ENCODE data around the gene RHOBTB3. TPM values are rescaled to one million over a fixed set of nuclear protein-coding genes. Genes with fewer than 3 reads are reported as not detected.
A peak's percentile ranks its signal among the peaks of the same experiment; 100 is the strongest.

Gene RHOBTB3
- total RNA-seq, 6 donors from 2014 or later = 42.4 to 104 (median 60.9) TPM

DNA sequence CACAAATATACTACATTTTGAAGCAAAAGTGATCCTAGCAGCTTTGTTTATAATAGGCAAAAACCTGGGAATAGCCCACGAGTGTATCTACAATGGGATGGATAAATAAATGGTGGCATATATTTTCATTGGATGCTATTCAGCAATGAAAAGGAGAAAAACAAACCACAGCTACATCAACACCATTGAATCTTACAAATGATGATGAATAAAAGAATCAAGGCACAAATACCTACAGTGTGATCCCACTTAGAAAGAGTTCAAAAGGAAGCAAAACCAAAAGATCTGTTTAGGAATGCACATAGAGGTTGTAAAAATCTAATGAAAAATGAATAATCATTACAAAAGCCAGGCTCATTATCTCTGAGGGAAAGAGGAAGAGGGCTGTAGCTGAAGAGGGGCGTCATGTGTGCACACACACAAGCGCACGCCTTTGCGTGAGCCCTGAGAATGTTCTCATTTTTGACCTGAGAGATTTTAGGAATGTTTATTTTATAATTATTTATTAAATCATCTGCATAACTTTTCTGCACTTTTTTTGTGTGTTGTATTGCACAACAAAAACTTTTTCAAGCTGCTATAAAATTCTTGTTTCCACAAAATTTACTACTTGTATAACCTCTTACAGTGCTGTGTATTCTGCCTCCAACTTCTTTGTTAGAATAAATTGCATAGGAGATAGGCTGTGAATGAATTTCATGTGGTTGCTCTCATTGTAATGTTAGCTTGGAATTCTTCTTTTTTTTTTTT is 5.9 kb upstream of the RHOBTB3 start:
- ATAC-seq (ENCODE audit: low FRiP score in 2 of 2) (no peak), DNase-seq (no peak)
- Histone ChIP-seq H3K4me3 (no peak overlapping the region), H3K27me3 (no peaks in the 10 kb centered on the region), H3K27ac (no peak overlapping the region), H3K9me3 (no peaks in the 10 kb centered on the region), H3K36me3 (no peaks in the 10 kb centered on the region), H3K4me1 (peaks cover 2 to 14% (median 9%) of the 10 kb centered on the region in 4 donors)
- TF ChIP-seq, protein P1, sequence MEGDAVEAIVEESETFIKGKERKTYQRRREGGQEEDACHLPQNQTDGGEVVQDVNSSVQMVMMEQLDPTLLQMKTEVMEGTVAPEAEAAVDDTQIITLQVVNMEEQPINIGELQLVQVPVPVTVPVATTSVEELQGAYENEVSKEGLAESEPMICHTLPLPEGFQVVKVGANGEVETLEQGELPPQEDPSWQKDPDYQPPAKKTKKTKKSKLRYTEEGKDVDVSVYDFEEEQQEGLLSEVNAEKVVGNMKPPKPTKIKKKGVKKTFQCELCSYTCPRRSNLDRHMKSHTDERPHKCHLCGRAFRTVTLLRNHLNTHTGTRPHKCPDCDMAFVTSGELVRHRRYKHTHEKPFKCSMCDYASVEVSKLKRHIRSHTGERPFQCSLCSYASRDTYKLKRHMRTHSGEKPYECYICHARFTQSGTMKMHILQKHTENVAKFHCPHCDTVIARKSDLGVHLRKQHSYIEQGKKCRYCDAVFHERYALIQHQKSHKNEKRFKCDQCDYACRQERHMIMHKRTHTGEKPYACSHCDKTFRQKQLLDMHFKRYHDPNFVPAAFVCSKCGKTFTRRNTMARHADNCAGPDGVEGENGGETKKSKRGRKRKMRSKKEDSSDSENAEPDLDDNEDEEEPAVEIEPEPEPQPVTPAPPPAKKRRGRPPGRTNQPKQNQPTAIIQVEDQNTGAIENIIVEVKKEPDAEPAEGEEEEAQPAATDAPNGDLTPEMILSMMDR (IDR thresholded peaks at IDR 0.05) = no peak
- no peak for TF ChIP-seq POLR2AphosphoS5 (IDR thresholded peaks at IDR 0.05)
- no peak for TF ChIP-seq EP300 (IDR thresholded peaks at IDR 0.05)
- no peak for TF ChIP-seq POLR2A (IDR thresholded peaks at IDR 0.05)
- WGBS, 2 donors = 55 to 59% methylated on average over 5 of the region's 5 CpGs

DNA sequence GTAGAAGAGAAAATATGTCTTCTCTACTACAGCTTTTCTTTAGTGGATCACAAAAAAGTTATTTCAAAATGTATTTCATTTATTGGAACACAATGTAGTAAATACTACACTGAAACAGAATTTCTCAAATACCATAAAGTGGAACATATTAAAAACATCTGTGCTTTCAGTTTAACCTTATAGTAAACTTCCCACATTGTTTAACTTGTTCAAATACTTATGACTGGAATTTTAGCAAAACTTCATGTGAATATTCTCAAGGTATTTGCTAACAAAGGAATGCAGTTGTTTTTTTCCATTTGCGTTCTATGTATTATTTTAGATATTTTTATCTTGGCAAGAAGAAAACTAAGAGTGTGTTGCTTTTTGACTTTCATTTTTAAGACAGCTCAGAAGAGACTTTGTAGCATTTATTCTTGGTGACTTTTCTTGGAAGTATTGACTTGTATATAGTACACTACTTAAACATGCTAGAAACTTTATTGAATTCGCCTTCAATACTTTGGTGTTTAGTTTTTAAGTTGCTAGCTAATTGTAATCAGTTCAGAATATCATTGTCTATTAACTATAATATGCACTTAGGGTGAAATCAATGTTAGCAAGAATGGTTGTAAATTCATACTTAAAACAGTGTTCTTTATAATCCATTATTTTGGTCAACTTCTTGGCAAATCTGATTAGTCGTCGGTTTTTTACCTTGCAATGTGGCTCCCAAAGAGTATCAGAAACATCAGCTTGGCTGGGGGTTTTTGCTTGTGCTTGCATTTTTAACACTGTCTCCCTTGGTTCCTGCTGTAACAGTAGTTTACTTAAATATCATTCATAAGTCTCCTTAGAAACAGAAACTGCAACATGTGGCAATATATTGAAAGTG is 5.0 kb upstream of the RHOBTB3 start:
- TF ChIP-seq, protein P1 (IDR thresholded peaks at IDR 0.05) = no peak
- TF ChIP-seq POLR2A (IDR thresholded peaks at IDR 0.05) = no peak
- TF ChIP-seq EP300 (IDR thresholded peaks at IDR 0.05) = no peak
- TF ChIP-seq POLR2AphosphoS5 (IDR thresholded peaks at IDR 0.05) = no peak
- Histone ChIP-seq H3K36me3 (no peaks in the 10 kb centered on the region), H3K27ac (peak overlapping the region in 1 of 4 donors; percentile 30), H3K4me1 (peaks cover 4 to 16% (median 14%) of the 10 kb centered on the region in 4 donors), H3K27me3 (no peaks in the 10 kb centered on the region), H3K4me3 (no peak overlapping the region), H3K9me3 (no peaks in the 10 kb centered on the region)
- ATAC-seq (ENCODE audit: low FRiP score in 2 of 2) = no peak
- no peak for DNase-seq
- 65 to 73% methylated on average over 4 of the region's 4 CpGs for WGBS, 2 donors

DNA sequence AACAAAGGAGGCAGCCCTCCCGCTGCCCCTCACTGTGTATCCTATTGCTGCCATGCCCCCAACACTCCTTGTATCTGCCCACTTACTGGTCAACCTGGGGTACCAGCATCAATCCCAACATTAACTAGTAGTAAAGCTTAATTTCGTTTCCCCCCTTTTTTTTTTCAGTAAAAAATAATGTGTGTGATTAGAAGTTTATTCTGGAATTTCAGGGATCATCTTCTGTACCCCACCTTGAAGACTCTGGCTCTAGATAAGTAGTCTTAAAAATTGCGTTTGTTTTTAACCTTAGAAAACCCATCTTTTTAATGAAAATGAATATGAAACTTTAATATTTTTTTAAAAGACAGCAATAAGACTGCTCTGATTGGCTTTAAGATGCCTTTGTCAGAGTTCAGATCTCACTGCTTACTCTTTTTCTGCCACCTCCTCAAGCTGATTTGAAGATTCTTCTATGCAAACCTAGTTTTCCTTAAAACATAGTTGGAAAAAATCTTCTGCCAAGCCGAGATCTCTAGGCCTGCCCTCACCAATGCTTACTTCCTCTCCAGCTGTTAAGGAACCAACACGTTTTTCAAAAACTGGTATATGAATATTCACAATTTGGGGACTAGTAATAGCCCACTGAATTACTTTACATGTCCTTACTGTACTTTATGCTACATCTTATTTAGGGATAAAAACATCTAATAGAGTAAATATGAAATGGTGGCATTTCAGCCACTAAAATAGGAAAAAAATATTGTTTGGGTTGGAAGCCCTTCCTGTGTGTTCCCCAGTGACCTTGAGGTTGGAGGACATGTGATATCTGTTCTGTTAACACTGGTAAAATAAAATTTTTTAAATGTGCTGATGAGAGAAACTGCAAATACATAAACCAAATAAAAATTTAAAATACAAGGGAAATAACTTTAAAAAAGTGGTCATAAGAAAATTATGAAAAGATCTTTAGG is 4.0 kb upstream of the RHOBTB3 start:
- Histone ChIP-seq H3K27ac (peak overlapping the region in 1 of 4 donors; percentile 56), H3K9me3 (no peaks in the 10 kb centered on the region), H3K27me3 (no peaks in the 10 kb centered on the region), H3K4me1 (peaks cover 4 to 16% (median 14%) of the 10 kb centered on the region in 4 donors), H3K36me3 (no peaks in the 10 kb centered on the region), H3K4me3 (no peak overlapping the region)
- no peak for DNase-seq
- no peak for TF ChIP-seq EP300 (IDR thresholded peaks at IDR 0.05)
- TF ChIP-seq, protein P1 (IDR thresholded peaks at IDR 0.05) = no peak
- no peak for ATAC-seq (ENCODE audit: low FRiP score in 2 of 2)
- WGBS, 2 donors = 61 to 63% methylated on average over 5 of the region's 5 CpGs

DNA sequence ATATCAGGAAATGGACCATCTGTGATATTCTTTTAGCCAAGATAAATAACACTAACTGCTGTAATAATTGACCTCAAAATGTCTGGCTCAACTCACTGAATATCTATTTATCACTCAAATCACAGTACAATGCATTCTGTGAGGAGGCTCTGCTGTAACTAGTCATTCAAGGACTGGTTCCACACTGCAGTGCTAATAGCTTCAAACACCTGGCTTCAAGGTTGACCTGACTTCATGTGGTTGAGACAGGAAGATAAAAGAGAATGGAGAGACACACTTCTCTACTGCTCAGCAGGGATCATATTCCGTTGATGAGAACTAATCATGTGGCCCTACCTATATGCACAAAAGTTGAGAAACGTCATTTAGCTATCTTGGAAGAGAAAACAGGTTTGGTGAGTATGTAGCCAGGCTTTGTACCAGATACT is 3.4 kb upstream of the RHOBTB3 start:
- ATAC-seq (ENCODE audit: low FRiP score in 2 of 2) = no peak
- Histone ChIP-seq H3K4me3 (no peak overlapping the region), H3K27me3 (no peaks in the 10 kb centered on the region), H3K27ac (peak overlapping the region in 1 of 4 donors; percentile 56), H3K36me3 (no peaks in the 10 kb centered on the region), H3K4me1 (peaks cover 4 to 16% (median 14%) of the 10 kb centered on the region in 4 donors), H3K9me3 (no peaks in the 10 kb centered on the region)
- no peak for TF ChIP-seq POLR2A (IDR thresholded peaks at IDR 0.05)
- TF ChIP-seq, protein P1 (IDR thresholded peaks at IDR 0.05) = no peak
- no peak for TF ChIP-seq EP300 (IDR thresholded peaks at IDR 0.05)
- TF ChIP-seq POLR2AphosphoS5 (IDR thresholded peaks at IDR 0.05) = no peak
- DNase-seq = no peak
- 52 to 76% methylated on average over 2 of the region's 2 CpGs for WGBS, 2 donors
